SK-N-SH treated with all-trans-retinoic acid at 6 μM for 48 hours (cell line): ENCODE measurements around the gene ABCA12.

ENCODE experiments used
- ATAC-seq: fragments of 200-7000 bp; cut with Tn5 transposase; 3 replicates; pipeline ENCODE4 v1.9.1; 2020; ENCODE audit warnings: mild to moderate bottlenecking, moderate library complexity
- BACH2 ChIP-seq: fragments of 250-450 bp; sonication (Bioruptor Pico); IDR thresholded peaks from 2 replicates; pipeline ENCODE4 v1.9.0; 2021; ENCODE audit warnings: mild to moderate bottlenecking, borderline replicate concordance
- CREB5 ChIP-seq: fragments of 250-450 bp; sonication (Bioruptor Pico); IDR thresholded peaks from 2 replicates; pipeline ENCODE4 v1.5.1; 2020; ENCODE audit warnings: low read depth, mild to moderate bottlenecking, moderate library complexity
- CSDC2 ChIP-seq: fragments of 250-450 bp; sonication (Bioruptor Pico); IDR thresholded peaks from 2 replicates; pipeline ENCODE4 v1.5.0; 2020; ENCODE audit warnings: mild to moderate bottlenecking, moderate library complexity
- CSRNP3 ChIP-seq: fragments of 250-450 bp; sonication (Bioruptor Pico); IDR thresholded peaks from 2 replicates; pipeline ENCODE4 v1.5.1; 2021; ENCODE audit warnings: mild to moderate bottlenecking, moderate library complexity
- ESRRG ChIP-seq: fragments of 250-450 bp; sonication (Bioruptor Pico); IDR thresholded peaks from 2 replicates; pipeline ENCODE4 v1.6.1; 2021; ENCODE audit warnings: mild to moderate bottlenecking
- GLIS3 ChIP-seq: fragments of 250-450 bp; sonication (Bioruptor Pico); IDR thresholded peaks from 2 replicates; pipeline ENCODE4 v1.5.0; 2020; ENCODE audit warnings: mild to moderate bottlenecking, moderate library complexity
- ISL1 ChIP-seq: fragments of 250-450 bp; sonication (Bioruptor Pico); IDR thresholded peaks from 2 replicates; pipeline ENCODE4 v2.1.2; 2022; ENCODE audit warnings: mild to moderate bottlenecking, moderate library complexity
- OSR1 ChIP-seq: fragments of 250-450 bp; sonication (Bioruptor Pico); IDR thresholded peaks from 2 replicates; pipeline ENCODE4 v1.8.0; 2022; ENCODE audit warnings: moderate library complexity, mild to moderate bottlenecking, inconsistent platforms
- PATZ1 ChIP-seq: fragments of 250-450 bp; sonication (Bioruptor Pico); IDR thresholded peaks from 2 replicates; pipeline ENCODE4 v1.8.0; 2020; ENCODE audit warnings: mild to moderate bottlenecking, moderate library complexity, borderline replicate concordance
- POU6F1 ChIP-seq: fragments of 250-450 bp; sonication (Bioruptor Pico); IDR thresholded peaks from 2 replicates; pipeline ENCODE4 v1.8.0; 2021; ENCODE audit warnings: low read depth, mild to moderate bottlenecking, moderate library complexity, borderline replicate concordance
- PPARA ChIP-seq: fragments of 250-450 bp; sonication (Bioruptor Pico); IDR thresholded peaks from 2 replicates; pipeline ENCODE4 v1.5.0; 2020; ENCODE audit warnings: mild to moderate bottlenecking, borderline replicate concordance
- RARB ChIP-seq: fragments of 250-450 bp; sonication (Bioruptor Pico); IDR thresholded peaks from 2 replicates; pipeline ENCODE4 v1.8.0; 2021; ENCODE audit warnings: mild to moderate bottlenecking, moderate library complexity
- SNAI2 ChIP-seq: fragments of 250-450 bp; sonication (Bioruptor Pico); IDR thresholded peaks from 2 replicates; pipeline ENCODE4 v1.5.0; 2020; ENCODE audit warnings: mild to moderate bottlenecking, moderate library complexity
- TCF4 ChIP-seq: fragments of 250-450 bp; sonication (Bioruptor Pico); IDR thresholded peaks from 2 replicates; pipeline ENCODE4 v1.8.0; 2021; ENCODE audit warnings: mild to moderate bottlenecking, moderate library complexity, borderline replicate concordance
- TSHZ2 ChIP-seq: fragments of 250-450 bp; sonication (Bioruptor Pico); IDR thresholded peaks from 2 replicates; pipeline ENCODE4 v1.5.0; 2020; ENCODE audit warnings: mild to moderate bottlenecking, moderate library complexity
- ZFP30 ChIP-seq: fragments of 450-650 bp; formaldehyde crosslinking; IDR thresholded peaks from 2 replicates; pipeline ENCODE4 v1.5.0; 2022; ENCODE audit warnings: mild to moderate bottlenecking, moderate library complexity
- ZNF565 ChIP-seq: fragments of 450-650 bp; formaldehyde crosslinking; conservative IDR thresholded peaks from 2 replicates; pipeline ENCODE4 v1.5.0; 2020; ENCODE audit warnings: low read depth, mild to moderate bottlenecking, moderate library complexity
- ZNF70 ChIP-seq: fragments of 450-650 bp; formaldehyde crosslinking; IDR thresholded peaks from 2 replicates; pipeline ENCODE4 v1.5.0; 2020; ENCODE audit warnings: mild to moderate bottlenecking, moderate library complexity
- ZNF8 ChIP-seq: fragments of 450-650 bp; formaldehyde crosslinking; IDR thresholded peaks from 2 replicates; pipeline ENCODE4 v1.5.0; 2020; ENCODE audit warnings: mild to moderate bottlenecking, moderate library complexity

Gene ABCA12

GRCh38 chr2:214889301-214889700, 249.1 kb downstream of the ABCA12 start:
- TF ChIP-seq ZFP30 (CRISPR knock-in tag), result no peak
- no peak for TF ChIP-seq GLIS3 (CRISPR knock-in tag)
- TF ChIP-seq POU6F1, result no peak
- TF ChIP-seq TCF4, result no peak
- no peak for TF ChIP-seq CSDC2
- TF ChIP-seq ZNF8 (CRISPR knock-in tag), result no peak
- no peak for TF ChIP-seq SNAI2 (CRISPR knock-in tag)
- TF ChIP-seq RARB (CRISPR knock-in tag), result no peak
- no peak for TF ChIP-seq ESRRG
- no peak for TF ChIP-seq ISL1
- TF ChIP-seq PPARA (CRISPR knock-in tag), result no peak
- no peak for TF ChIP-seq OSR1 (CRISPR knock-in tag)
- TF ChIP-seq TSHZ2 (CRISPR knock-in tag), result no peak
- no peak for TF ChIP-seq ZNF70 (CRISPR knock-in tag)
- TF ChIP-seq CREB5 (CRISPR knock-in tag), result no peak
- TF ChIP-seq CSRNP3 (CRISPR knock-in tag), result no peak
- TF ChIP-seq ZNF565 (CRISPR knock-in tag), result no peak
- no peak for TF ChIP-seq PATZ1
- TF ChIP-seq BACH2 (CRISPR knock-in tag), result no peak
- no peak for ATAC-seq

GRCh38 chr2:214881647-214882202, 256.7 kb downstream of the ABCA12 start:
- no peak for ATAC-seq
- TF ChIP-seq POU6F1, result no peak
- TF ChIP-seq PATZ1, result no peak
